GM18520 (cell line): Measurements from ENCODE around the gene LILRB1.
"Not testable (repeated sequence)": the region's sequence is repeated elsewhere in the genome, so short reads cannot be mapped to it uniquely, and the experiment has no call there.

Source experiments
- ATAC-seq: cut with Tn5 transposase; IDR thresholded peaks from one replicate; pipeline ENCODE4 v1.9.1; 2021; ENCODE audit not compliant: unreplicated experiment

LILRB1 gene

DNA sequence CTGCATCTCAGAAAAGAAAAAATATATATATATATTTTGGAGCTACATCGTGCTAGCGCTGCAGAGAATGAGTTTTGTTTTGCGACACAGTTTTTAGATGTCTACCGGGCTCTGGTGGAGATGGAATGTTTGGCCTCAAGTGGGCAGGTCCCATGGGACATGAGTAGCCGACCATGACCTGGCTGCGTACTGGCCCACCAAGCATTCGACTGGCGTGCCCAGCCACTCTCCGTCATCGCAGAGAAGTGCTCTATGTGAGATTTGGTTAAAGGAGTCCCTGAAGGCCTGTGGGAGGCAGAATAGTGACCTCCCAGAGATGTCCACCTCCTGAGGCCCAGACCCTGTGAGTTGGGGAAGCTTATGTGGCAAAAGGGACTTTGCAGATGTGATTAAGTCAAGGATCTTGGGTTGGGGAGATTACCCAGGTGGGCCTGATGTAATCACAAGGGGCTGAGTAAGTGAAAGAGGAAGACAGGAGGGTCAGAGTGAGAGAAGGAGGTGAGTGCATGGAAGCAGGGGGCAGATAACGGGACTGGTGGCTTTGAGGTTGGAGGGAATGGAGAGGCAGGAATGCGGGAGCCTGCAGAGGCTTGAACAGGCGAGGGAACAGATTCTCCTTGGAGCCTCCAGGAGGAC, 31.7 kb downstream of the LILRB1 start:
- ATAC-seq, result no peak

DNA sequence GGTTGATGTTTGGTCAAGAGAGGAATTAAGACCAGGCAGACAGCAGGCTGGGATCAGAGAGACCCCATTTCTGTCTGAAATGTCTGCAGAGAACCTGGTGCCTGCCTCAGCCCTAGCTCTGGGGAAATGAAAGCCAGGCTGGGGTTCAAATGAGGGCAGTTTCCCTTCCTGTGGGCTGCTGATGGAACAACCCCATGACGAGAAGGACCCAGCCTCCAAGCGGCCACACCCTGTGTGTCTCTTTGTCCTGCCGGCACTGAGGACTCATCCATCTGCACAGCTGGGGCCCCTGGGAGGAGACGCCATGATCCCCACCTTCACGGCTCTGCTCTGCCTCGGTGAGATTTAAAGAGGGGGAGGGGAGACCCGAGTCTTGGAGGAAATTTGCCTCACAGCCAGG, 32.4 kb downstream of the LILRB1 start, which contains the start of gene LILRB4:
Gene LILRB4, plus strand, starts transcription at position 256 of the 400 bp plus-strand sequence. Its CDS starts 49 bp downstream, at position 305.
- no peak for ATAC-seq

GRCh38 chr19:54665530-54665929, 35.2 kb downstream of the LILRB1 start:
- no peak for ATAC-seq

GRCh38 chr19:54667217-54667616, 36.9 kb downstream of the LILRB1 start:
- no peak for ATAC-seq

DNA sequence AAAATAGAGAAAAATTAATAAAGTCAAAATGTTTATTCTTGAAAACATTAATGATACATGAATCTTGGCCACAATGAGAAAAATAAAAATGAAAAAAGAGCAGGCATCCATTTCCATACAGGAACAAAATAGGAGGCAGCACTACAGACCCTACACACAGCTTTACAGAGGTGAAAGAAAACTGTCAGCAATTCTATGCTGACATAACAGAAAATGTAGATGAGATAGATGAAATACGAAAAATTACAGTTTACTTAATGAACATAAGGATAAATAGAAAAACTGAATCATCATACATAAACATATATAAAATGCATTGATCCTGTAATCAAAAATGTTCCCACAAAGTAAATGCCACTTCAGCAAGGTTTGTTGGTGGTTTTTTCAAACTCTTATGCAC, 38.1 kb downstream of the LILRB1 start:
- ATAC-seq, result no peak

DNA sequence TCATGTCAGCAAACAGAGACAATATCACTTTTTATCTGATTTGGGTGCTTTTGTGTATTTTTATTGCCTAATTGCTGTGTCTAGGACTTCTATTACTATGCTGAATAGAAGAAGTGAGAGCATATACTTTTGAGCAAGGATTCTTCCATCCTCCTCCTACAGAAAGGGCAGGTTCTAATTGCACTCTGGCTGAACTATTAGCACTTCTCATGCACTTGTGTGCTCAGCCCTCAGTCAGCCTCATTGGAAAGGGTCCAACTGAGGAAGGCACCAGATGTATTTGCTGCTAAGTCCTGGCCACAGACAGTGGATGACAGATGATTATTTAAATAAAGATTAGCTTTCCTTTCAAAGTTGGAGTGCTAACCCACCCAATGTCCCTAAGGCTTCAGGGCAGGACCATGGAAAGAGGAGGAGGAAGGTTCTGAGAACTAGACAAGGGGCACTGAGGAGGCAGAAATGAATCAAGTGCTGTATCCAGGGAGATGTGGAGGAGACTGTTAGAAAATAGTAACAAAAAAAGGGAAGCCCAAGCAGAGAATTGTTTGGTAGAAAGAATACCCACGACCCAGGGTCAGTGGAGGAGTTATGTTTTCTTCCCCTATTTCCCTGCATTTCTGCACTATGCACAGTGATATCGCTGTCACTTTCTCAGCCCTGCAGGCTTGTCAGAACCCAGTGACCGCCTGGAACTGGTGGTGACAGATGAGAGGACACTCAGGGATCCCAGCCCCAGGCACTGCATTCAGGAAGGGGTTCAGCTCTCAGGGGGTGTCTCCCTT, 40.5 kb downstream of the LILRB1 start:
- no peak for ATAC-seq

- no peak for ATAC-seq
Observed at GRCh38 chr19:54673222-54673621, 42.9 kb downstream of the LILRB1 start.

GRCh38 chr19:54674021-54674617, 43.8 kb downstream of the LILRB1 start:
- ATAC-seq, result no peak

DNA sequence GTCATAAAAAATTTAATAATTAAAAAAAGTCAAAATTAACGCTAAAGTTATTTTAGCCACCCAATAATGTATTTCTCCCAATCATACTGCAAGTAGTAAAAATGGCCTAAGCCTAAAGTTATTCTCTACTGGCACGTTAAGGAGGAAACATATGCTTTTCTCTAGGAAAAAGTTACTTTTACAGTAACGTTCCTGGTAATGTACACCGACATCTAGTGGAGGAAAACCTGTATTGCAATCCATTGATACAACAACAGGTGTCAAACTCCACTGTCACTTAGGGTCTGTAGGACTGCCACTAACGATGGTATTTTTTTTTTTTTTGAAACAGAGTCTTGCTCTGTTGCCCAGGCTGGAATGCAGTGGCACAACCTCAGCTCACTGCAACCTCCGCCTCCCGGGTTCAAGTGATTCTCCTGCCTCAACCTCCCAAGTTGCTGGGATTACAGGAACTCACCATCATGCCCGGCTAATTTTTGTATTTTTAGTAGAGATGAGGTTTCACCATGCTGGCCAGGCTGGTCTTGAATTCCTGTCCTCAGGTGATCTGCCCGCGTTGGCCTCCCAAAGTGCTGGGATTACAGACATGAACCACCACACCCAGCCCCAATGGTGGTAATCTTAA, 46.0 kb downstream of the LILRB1 start:
- ATAC-seq, result not testable (repeated sequence)

DNA sequence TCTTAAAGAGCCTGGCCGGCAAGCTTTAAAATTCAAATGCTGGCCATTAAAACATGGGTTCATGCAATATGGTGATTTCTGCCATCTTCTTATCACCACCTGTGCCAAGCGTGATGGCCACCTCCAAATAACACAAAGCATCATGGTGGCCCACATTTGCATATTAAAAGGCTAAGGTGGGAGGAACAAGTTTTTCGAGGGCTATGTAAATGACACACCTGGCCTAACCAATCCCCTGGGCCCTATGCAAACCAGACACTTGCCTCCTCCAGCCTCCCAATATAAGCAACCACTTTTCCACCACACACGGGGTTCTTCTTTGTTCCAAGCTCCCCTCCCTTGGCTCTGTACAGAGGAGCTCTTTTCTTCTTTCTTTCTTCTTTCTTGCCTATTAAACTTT, 46.9 kb downstream of the LILRB1 start:
- no peak for ATAC-seq

GRCh38 chr19:54681596-54681995, 51.3 kb downstream of the LILRB1 start:
- not testable (repeated sequence) for ATAC-seq

- ATAC-seq, result no peak
Observed at GRCh38 chr19:54682306-54682856, 52.1 kb downstream of the LILRB1 start.

DNA sequence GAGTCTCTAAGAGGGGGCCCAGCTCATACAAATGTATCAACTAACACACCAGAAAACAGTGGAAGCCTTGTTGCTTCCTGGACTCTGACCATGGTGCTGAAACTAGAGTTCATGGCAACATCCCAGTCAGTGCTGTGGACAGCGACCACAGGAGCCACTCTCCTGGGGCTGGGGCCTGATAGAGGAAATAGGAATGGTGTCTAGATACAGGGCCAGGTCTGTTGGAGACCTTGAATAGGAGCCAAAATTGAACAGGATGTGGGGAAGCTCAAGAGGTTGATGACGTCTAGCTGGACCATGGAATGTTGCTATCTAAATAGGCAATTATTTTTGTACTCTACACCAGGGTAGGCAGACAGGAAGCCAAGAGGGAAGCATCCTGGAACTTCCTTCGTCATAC, 54.2 kb downstream of the LILRB1 start:
- ATAC-seq, result no peak
